Lower leg skin (tissue), 4 donors: Measurements from ENCODE around the gene ARHGEF1. TPM values are rescaled to one million over a fixed set of nuclear protein-coding genes. Genes with fewer than 3 reads are reported as not detected.

Experiments used
- DNase-seq, 2 donors: peaks; one replicate each; pipeline ENCODE4 v3.0.0-alpha.2; 2019; ENCODE audit warnings: low spot score in 2 of 2
- H3K4me3 ChIP-seq: fragments of 200-600 bp; sonication (generic); 2 replicates; pipeline ENCODE4 v1.5.1; 2017; ENCODE audit warnings: mild to moderate bottlenecking, low read depth; ENCODE audit not compliant: poor library complexity, severe bottlenecking
- POLR2A ChIP-seq, 2 donors: fragments of 450-650 bp; IDR thresholded peaks; one replicate each; pipeline ENCODE4 v1.6.1; 2016 to 2017; ENCODE audit warnings: antibody characterized with exemption in 2 of 2, mild to moderate bottlenecking in 1 of 2, moderate library complexity in 1 of 2
- WGBS, 2 donors: methylation state at CpG; one replicate each; pipeline ENCODE4 v1.1.5; 2018; 5-methylcytosine and 5-hydroxymethylcytosine counted together
- intact Hi-C: fragments of 100-400 bp; cut with DNase I; formaldehyde crosslinking; loops from one replicate; pipeline ENCODE4 v1.15.0; 2023; ENCODE audit warnings: low total_unique reads
- total RNA-seq, 4 donors: library from RNA; depleted of rRNA; stranded (reverse); fragments of >200 nt; gene quantifications; one replicate each; pipeline ENCODE4 v1.1.0, GENCODE V29; 2016
- TF ChIP-seq, protein P1 (sequence below), 3 donors: fragments of 450-650 bp; IDR thresholded peaks; one replicate each; pipeline ENCODE4 v1.5.1; 2016; ENCODE audit warnings: antibody characterized with exemption in 3 of 3, mild to moderate bottlenecking in 3 of 3, moderate library complexity in 2 of 3

Gene ARHGEF1
- total RNA-seq, 4 donors from 2014 or later = 56.9 to 94.3 (median 68.7) TPM

DNA sequence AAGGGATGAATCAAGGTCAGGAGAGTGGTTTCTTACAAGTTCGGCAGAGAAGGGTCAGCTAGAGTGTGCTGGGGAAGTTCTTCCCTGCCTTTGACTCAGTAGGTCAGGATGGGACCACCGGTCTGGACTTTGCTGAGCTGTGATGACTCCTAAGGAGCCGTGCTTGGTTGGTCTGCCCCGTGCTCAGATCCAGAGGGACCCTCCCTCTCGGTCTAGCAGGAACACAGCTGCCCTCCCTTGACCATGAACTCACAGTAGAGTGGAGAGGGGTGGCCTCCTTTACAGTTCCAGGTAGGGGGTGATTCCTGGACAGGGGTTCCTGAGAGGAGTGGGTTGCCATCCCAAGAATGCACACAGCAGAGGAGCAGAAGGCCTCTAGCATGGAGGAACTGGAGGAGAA, 18.6 kb upstream of the ARHGEF1 start:
- 83 to 84% methylated on average over 5 of the region's 5 CpGs for WGBS, 2 donors
- TF ChIP-seq POLR2A (IDR thresholded peaks at IDR 0.05) = no peak
- TF ChIP-seq, protein P1, sequence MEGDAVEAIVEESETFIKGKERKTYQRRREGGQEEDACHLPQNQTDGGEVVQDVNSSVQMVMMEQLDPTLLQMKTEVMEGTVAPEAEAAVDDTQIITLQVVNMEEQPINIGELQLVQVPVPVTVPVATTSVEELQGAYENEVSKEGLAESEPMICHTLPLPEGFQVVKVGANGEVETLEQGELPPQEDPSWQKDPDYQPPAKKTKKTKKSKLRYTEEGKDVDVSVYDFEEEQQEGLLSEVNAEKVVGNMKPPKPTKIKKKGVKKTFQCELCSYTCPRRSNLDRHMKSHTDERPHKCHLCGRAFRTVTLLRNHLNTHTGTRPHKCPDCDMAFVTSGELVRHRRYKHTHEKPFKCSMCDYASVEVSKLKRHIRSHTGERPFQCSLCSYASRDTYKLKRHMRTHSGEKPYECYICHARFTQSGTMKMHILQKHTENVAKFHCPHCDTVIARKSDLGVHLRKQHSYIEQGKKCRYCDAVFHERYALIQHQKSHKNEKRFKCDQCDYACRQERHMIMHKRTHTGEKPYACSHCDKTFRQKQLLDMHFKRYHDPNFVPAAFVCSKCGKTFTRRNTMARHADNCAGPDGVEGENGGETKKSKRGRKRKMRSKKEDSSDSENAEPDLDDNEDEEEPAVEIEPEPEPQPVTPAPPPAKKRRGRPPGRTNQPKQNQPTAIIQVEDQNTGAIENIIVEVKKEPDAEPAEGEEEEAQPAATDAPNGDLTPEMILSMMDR (IDR thresholded peaks at IDR 0.05) = no peak
- intact Hi-C loops = no loop called here
- DNase-seq = no peak
- no peak overlapping the region for H3K4me3 ChIP-seq

DNA sequence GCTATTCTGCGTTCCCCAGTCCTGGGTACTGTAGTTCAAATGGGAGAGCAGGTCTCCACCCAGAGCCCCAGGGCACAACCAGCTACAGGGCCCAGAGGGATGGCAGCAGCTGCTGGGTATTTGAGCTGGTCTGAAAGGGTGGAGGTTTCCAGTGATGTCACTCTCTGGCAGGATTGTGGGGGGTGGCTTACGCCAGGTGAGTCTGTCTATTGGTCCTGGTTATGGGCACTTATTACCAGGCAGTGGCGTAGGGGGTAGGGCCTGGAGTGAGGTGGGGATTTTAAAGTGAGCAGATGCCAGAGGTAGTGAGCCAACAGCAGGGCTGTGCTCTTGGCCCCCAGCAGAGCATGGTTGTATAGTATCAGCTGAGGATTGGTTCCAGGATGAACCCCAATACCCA, 16.7 kb upstream of the ARHGEF1 start:
- intact Hi-C loops = no loop called here
- H3K4me3 ChIP-seq = no peak overlapping the region

DNA sequence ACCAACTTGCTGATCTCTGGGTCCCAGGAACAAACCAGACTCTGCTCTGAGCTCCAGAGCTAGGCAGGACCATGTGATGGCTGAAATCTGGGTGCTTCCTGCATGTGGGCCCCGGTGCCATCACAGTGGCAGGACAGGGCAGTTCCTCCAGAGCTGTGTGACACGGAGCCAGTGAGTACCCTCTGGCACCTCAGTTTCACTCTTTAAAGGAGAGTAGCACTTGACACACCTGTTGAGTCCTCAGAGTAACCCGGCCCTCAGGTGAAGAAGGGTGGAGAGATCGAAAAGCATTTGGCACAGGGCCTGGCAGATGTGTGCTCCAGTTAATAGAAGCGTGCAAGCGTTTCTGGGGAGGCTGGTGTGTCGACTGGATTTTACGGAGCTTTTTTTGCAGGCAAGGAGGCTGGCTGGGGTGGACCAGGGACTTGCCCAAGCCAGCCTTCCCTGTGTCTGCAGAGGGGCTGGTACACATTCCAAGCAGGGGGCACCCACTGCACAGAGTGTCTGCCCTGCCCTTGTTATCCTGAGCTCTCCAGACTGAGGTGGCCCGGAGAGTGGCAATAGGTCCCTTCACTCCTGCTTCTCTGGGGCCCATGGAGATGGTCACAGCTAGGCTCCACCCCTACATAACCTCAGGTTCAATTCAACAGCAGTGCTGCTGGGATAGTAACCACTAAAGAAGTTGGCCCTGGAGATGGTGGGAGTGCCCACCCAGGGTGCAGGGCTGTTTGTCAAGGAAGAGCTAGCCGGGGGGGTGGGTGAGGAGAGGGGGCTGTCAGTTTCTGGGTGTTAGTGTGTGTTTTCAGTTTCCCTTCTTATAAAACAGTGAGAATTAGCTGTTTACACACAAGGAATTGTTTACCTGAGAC, 14.6 kb upstream of the ARHGEF1 start:
- 54 to 59% methylated on average over 9 to 10 of the region's 10 CpGs for WGBS, 2 donors
- DNase-seq = no peak
- intact Hi-C loops = no loop called here
- H3K4me3 ChIP-seq = no peak overlapping the region
- TF ChIP-seq, protein P1 (IDR thresholded peaks at IDR 0.05) = no peak
- TF ChIP-seq POLR2A (IDR thresholded peaks at IDR 0.05) = no peak

More for the DNA sequence above, 16.7 kb upstream of the ARHGEF1 start:
- WGBS, 2 donors = 78 to 80% methylated on average over 3 of the region's 3 CpGs
- no peak for DNase-seq
- TF ChIP-seq POLR2A (IDR thresholded peaks at IDR 0.05) = no peak
- TF ChIP-seq, protein P1 (IDR thresholded peaks at IDR 0.05) = no peak

DNA sequence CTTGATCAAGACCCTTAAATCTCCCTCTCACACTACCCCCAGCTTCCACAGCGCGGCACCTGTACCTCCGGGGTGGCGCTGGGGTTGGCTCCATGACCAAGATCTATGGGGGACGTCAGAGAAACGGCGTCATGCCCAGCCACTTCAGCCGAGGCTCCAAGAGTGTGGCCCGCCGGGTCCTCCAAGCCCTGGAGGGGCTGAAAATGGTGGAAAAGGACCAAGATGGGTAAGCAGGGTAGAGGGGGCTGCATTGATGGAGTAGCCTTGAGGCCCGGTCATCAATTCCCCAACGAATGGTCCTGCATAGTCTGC, 14.0 kb upstream of the ARHGEF1 start:
- H3K4me3 ChIP-seq = no peak overlapping the region
- intact Hi-C loops = no loop called here
- DNase-seq = no peak
- TF ChIP-seq POLR2A (IDR thresholded peaks at IDR 0.05) = no peak
- TF ChIP-seq, protein P1 (IDR thresholded peaks at IDR 0.05) = no peak
- 85 to 88% methylated on average over 12 of the region's 12 CpGs for WGBS, 2 donors

DNA sequence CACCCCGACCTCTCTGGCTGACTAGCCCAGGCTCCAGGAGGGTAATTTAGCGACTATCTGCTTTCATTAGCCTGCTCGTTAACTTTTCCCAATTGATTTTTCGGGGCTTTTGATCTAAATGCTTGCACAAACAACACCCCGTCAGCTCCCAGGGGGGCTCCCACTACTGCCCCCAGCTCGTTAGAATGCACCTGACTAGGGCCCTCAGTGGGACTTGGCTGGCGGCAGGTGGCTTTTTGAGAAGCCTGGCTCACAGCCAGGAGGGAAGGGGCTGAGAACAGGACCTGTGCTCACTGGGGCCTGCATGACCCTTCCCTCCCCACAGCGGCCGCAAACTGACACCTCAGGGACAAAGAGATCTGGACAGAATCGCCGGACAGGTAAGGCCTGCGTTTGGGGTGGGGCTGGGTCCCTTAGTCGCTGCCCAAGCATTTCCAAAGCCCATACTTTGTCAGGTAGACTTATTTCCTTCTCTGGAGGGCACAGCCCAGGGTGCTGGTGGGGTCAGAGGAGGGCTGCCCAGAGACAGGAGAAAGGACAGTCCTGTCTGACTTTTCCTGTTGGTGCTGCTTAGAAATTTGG, 13.5 kb upstream of the ARHGEF1 start:
- no peak for DNase-seq
- intact Hi-C loops = no loop called here
- WGBS, 2 donors = 90 to 91% methylated on average over 13 of the region's 13 CpGs
- no peak for TF ChIP-seq POLR2A (IDR thresholded peaks at IDR 0.05)
- TF ChIP-seq, protein P1 (IDR thresholded peaks at IDR 0.05) = no peak
- H3K4me3 ChIP-seq = no peak overlapping the region
